CD4-positive, alpha-beta T cell treated with Interleukin-15 for 4 hours (primary cell): ENCODE results near the gene MZT1.

Source experiments
- DNase-seq: peaks from one replicate; pipeline ENCODE4 v3.0.0-alpha.2; 2020; ENCODE audit warnings: low spot score

MZT1 gene

DNA sequence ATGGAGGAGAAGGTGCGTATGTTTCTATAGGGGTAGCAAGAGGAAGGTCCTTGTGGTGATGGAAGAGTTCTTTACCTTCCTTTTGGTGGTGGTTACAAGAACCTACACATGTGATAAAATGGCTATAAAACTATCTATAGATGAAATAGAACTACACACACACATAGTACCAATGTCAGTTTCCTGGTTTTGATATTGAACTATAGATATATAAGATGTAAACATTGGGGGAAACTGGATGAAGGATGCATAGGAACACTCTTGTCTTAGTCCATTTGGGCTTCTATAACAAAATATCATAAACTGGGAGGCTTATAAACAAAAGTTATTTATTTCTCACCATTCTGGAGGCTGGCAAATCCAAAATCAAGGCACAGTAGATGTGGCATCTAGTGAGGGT, 47.1 kb downstream of the MZT1 start:
- DNase-seq, result no peak

DNA sequence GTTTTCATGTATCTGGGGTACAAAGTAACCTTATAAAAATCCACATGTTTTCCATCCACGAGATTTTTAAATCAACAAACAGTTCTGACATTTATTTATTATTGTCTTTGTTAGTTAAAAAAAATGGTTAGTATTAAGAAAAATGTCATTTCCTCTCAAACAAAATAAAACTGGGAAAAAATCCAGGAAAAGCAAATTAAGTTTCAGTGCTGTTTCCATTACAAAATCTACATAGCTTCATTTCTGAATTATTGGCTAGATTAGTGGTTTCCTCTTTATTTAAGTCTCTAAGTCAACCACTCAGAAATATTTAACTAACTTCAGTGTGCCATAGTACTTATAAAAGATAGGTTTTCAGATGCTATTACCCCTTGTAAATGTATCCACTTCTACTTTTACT, 49.1 kb downstream of the MZT1 start:
- DNase-seq, result no peak

DNA sequence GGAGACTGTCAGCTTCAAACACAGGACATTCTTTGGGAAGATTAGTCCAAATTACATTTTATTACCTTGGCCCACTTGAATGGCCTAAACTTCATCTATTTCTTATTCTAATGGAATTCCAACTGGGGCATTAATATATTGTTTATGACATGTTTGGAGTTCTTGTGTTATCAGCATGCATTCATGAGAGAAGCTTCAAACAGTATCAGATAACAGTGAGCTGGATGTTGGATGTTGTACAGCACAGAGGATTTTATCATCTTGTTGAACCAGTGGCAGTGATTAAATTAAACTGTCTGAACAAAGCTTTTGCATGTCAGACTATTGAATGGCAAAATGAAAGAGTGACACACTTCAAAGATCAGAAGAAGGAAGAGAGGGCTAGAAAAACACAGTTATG, 50.0 kb downstream of the MZT1 start:
- no peak for DNase-seq

DNA sequence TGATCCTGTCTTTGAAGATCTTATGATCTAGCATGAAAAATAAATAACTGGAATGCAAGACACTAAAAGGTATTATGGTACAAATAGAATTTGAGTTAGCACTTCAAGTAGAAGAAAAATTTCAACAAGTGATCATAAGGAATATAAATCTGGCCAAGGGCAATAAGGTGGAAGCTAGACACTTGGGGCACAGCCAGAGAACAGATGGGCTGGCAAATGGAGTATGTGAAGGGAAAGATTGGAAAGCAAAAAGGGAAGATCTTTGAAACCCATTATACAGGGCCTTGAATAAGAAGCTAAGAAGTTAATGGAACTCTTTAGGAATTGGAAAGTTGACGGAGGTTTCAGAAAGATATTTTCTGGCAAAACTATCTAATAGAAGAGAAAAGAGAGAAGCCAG, 61.0 kb downstream of the MZT1 start:
- no peak for DNase-seq

GRCh38 chr13:72662548-72662947, 64.9 kb downstream of the MZT1 start:
- DNase-seq, result no peak
